HG03469 (cell line): ENCODE results near the gene KRTAP5-11.
"Not testable (repeated sequence)": the region's sequence is repeated elsewhere in the genome, so short reads cannot be mapped to it uniquely, and the experiment has no call there.

Source experiments
- ATAC-seq: cut with Tn5 transposase; IDR thresholded peaks from one replicate; pipeline ENCODE4 v1.9.1; 2021; ENCODE audit warnings: mild to moderate bottlenecking, moderate library complexity, moderate number of reproducible peaks; ENCODE audit not compliant: unreplicated experiment

KRTAP5-11 gene

DNA sequence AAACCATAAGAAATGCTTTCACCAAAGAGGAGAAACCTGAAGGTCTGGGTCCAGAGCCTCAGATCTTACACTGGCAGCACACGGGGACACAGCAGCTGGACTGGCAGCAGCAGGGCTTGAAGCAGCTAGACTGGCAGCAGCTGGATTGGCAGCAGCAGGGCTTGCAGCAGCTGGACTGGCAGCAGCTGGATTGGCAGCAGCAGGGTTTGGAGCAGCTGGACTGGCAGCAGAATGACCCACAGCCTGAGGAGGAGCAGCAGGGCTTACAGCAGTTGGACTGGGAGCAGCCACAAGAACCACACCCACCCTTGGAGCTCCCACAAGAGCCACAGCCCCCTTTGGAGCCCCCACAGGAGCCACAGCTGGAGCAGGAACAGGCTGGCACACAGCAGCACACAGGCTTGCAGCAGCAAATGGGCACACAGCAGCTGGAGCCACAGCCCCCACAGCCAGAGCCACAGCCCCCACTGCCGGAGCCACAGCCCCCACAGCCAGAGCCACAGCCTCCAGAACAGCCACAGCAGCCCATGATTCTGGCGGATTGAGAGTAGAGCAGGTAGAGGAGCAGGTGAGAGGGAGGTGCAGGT lies at the start of gene KRTAP5-11:
KRTAP5-11 (minus strand) TSS at position 567 of the 587 bp plus-strand sequence; CDS start at position 529, 38 bp downstream.
- ATAC-seq = no peak

GRCh38 chr11:71631551-71631950 lies 48.9 kb upstream of the KRTAP5-11 start:
- not testable (repeated sequence) for ATAC-seq

DNA sequence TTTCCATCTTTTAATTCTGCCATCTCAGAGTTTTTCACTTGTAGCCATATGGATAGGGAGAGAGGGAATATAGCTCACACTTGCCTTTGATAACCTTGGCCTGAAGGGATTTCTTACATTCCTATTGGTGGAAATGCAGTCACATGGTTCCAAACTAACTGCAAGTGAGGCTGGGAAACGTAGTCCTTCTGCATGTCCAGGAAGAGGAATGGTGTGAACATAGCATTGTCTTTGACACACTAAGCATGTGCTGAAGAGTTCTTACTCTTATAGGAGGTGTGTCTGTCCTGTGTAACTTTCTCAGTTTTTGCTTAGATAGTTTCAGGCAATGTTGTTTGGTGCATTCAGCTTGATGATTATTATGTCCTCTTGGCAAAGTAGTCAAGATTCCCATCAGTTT lies 47.4 kb upstream of the KRTAP5-11 start:
- not testable (repeated sequence) for ATAC-seq

- ATAC-seq = not testable (repeated sequence)
These were observed 46.3 kb upstream of the KRTAP5-11 start for GRCh38 chr11:71628943-71629342.

DNA sequence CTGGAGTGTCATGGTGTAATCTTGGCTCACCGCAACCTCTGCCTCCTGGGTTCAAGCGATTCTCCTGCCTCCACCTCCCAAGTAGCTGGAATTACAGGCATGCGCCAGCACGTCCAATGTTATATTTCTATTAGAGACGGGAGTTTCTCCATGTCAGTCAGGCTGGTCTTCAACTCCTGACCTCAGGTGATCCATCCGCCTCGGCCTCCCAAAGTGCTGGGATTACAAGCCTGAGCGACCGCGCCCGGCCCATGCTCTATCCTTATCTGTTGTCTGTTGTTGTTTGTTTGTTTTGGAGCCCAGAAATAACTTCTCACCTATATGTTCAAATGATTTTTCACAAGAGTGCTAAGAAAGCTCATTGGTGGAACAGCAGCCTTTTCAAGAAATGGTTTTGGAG lies 40.6 kb upstream of the KRTAP5-11 start:
- ATAC-seq = not testable (repeated sequence)

- not testable (repeated sequence) for ATAC-seq
These were observed 39.9 kb upstream of the KRTAP5-11 start for GRCh38 chr11:71622561-71622960.

- not testable (repeated sequence) for ATAC-seq
These were observed 32.3 kb upstream of the KRTAP5-11 start for GRCh38 chr11:71615003-71615402.

GRCh38 chr11:71614366-71614917 lies 31.8 kb upstream of the KRTAP5-11 start:
- ATAC-seq = not testable (repeated sequence)

GRCh38 chr11:71613931-71614330 lies 31.3 kb upstream of the KRTAP5-11 start:
- not testable (repeated sequence) for ATAC-seq

- not testable (repeated sequence) for ATAC-seq
These were observed 28.7 kb upstream of the KRTAP5-11 start for GRCh38 chr11:71611218-71611910.

- not testable (repeated sequence) for ATAC-seq
These were observed 25.6 kb upstream of the KRTAP5-11 start for GRCh38 chr11:71608272-71608671.

DNA sequence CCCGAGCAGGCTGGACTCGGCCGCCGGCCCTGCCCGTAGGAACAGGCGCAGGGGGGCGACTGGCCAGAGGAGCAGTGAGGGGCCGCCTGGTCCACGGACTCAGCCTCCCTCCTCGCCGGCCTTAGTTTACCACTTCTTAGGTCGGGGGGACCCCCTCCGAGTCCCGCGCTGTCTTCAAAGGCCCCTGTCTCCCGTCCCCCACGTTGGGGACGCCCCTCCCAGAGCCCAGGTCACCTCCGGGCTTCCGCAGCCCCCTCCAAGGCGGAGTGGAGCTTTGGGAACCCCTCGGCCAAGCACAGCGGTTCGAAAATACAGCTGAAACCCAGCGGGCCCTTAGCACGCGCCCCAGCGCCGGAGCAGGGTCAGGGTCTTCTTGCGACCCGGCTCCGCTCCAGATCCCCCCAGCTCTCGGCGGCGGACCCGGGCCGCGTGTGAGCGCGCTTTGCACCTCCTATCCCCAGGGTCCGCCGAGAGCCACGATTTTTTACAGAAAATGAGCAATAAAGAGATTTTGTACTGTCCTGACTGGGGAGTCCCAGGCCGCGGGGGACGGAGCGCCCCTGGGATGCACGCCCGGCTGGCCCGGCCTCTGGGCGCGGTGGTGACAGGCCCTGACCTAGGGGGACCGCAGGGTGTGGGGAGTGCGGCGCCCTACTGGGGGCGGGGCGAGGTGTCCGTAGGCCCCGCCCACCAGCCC lies 25.0 kb upstream of the KRTAP5-11 start:
- ATAC-seq = not testable (repeated sequence)

DNA sequence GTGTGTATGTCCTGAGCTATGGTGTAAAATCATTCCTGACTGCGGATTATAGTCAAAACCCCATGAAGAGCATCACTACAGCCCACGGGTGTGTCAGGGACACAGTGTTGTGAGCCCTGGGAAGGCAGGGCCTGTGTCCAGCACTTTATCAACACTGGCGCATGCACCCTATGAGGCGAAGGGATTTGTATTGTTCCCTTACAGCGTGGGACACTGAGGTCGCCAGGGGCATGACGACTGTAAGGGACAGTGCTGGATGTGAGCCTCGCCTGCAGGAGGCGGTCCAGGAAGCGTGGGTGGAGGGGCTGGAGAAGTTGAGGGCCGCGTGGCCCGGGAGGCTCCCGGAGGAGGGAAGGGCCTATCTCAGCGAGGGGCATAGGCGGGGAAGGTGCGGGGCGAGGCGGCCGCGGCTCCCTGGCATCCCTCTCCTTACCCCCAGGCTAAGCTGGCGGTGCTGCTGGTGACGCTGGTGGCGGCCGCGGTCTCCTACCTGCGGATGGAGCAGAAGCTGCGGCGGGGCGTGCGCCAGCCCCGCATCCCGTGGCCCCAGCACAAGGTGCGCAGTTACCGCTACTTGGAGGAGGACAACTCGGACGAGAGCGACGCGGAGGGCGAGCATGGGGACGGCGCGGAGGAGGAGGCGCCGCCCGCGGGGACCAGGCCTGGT lies 24.3 kb upstream of the KRTAP5-11 start:
- ATAC-seq = not testable (repeated sequence)

- not testable (repeated sequence) for ATAC-seq
These were observed 22.3 kb upstream of the KRTAP5-11 start for GRCh38 chr11:71604798-71605488.

- not testable (repeated sequence) for ATAC-seq
These were observed 20.5 kb upstream of the KRTAP5-11 start for GRCh38 chr11:71603221-71603620.

DNA sequence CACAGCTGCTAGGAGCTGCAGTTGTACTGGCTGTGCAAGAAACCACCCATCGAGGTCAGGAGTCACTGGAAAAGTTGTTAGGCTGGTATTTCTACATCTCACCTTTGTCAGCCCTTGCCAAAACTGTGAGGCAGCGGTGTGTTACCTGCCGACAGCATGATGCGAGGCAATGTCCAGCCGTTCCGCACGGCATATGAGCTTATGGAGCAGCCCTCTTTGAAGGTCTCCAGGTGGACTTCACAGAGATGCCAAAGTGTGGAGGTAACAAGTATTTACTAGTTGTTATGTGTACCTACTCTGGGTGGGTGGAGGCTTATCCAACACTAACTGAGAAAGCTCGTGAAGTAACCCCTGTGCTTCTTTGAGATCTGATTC lies 6.9 kb upstream of the KRTAP5-11 start:
- not testable (repeated sequence) for ATAC-seq

DNA sequence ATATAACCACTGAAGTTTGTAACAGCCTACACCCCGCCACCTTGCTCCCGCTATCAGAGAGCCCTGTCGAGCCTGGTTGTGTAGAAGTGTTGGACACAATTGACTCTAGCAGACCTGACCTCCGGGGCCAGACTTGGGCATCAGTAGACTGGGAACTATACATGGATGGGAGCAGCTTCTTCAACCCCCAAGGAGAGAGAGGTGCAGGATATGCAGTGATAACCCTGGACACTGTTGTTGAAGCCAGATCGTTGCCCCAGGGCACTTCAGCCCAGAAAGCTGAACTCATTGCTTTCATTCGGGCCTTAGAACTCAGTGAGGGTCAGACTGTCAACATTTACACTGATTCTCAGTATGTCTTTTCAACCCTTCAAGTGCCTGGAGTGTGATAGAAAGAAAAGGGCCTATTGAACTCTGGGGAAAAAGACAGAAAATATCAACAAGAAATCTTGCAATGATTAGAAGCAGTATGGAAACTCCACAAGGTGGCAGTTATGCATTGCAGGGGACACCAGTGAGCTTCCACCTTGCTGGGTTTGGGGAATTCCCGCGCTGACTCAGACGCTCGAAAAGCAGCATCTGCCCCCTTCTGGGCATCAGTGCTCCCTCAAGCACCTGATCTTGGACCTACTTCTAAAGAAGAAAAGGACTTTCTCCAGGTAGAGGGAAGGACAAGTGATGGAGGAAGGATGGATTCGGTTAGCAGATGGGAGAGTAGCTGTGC lies 6.3 kb upstream of the KRTAP5-11 start:
- not testable (repeated sequence) for ATAC-seq

DNA sequence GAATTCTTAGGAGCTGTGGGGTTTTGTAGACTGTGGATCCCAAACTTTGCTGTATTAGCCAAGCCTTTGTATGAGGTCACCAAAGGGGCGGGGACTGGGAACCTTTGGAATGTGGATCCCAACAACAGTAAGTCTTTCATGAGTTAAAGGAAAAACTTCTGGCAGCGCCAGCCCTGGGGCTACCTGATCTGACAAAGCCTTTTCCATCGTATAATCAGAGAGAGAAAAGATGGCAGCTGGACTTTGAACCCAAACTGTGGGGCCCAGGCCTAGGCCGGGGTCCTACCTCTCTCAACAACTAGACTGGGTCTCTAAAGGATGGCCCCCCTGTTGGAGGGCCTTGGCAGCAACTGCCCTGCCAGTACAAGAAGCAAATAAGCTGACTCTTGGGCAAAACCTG lies 5.6 kb upstream of the KRTAP5-11 start:
- ATAC-seq = not testable (repeated sequence)

DNA sequence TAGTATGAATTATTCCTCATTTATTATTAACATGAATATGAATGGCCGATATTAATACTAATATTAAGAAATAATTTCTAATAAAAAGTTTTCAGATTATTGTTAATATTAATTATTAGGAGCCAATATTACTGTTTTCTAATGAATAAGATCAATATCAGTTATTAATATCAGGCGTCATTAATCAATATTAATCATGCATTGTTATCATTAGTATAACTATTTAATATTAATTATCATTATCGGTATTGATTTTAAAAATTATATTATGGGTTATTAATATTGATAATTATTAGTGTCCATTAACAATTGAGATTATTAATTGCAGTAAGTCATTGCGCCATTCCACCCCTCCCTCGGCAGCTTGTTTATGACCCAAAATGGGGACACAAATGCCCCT lies 3.0 kb upstream of the KRTAP5-11 start:
- not testable (repeated sequence) for ATAC-seq

DNA sequence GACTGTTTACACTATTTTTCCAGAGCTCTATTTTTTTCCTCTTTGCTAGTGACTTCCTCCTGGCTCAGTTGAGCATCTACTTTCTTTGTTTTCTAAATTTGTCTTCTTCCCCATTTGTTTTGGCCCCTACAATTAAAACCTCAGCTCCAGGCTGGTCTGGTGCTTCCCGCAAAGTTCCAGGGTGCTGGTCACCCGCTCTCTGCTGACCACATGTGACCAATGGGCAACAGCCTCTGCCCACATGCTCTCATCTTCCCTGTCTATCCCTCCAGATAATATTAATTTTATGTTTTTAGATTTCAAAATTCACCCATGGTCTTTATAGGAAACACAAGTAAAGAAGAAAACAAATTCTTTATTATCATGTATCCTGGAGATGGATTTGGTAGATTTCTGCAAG lies 294 bp upstream of the KRTAP5-11 start:
- not testable (repeated sequence) for ATAC-seq
